Pulmonary artery endothelial cell (primary cell): Measurements from ENCODE around the gene SNRPN. TPM values are rescaled to one million over a fixed set of nuclear protein-coding genes. Genes with fewer than 3 reads are reported as not detected.
"Not testable (repeated sequence)": the region's sequence is repeated elsewhere in the genome, so short reads cannot be mapped to it uniquely, and the experiment has no call there.

Source experiments
- DNase-seq: peaks from one replicate; pipeline ENCODE4 v3.0.0-alpha.2; 2011; ENCODE audit warnings: low read depth, low spot score
- total RNA-seq: library from RNA; depleted of rRNA; stranded (reverse); fragments of >200 nt; gene quantifications from 2 replicates; pipeline ENCODE4 v1.2.3, GENCODE V29; 2014

SNRPN gene
- 82.1 and 98.3 TPM in 2 replicates for total RNA-seq

- peak; percentile 27 for DNase-seq
Observed at GRCh38 chr15:24954783-24955530, at the start of gene SNRPN, which contains the start of gene SNURF. TSS of gene SNRPN (plus strand) at chr15:24954987. CDS start at chr15:24974454, 19,467 bp downstream. TSS of gene SNURF (plus strand) at chr15:24954987. CDS start at chr15:24955049, 62 bp downstream.

DNA sequence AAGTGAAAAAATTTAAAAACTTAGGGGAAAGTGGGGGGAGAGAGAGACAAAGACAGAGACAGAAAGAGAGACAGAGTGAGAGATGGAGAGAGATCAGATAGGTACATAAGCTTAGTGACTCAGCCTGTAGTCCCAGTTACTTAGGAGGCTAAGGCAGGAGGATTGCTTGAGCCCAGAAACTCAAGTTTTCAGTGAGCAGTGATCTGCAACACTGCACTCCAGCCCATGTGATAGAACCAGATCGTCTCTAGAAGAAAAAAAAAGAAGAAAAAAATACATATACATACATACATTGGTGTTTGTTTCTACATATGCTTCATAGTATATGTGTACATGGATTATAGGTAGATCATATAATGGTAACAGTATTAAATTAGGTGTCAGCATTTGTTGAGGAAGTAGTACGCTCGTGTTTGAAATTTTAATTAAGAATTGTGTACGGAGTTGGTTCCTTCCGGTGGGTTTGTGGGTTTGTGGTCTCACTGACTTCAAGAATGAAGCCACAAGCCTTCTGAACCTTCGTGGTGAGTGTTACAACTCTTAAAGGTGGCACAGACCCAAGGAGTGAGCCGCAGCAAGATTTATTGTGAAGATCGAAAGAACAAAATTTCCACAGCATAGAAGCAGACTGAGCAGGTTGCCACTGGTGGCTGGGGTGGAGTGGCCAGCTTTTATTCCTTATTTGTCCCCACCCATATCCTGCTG lies 38.3 kb upstream of the SNRPN start:
- no peak for DNase-seq

DNA sequence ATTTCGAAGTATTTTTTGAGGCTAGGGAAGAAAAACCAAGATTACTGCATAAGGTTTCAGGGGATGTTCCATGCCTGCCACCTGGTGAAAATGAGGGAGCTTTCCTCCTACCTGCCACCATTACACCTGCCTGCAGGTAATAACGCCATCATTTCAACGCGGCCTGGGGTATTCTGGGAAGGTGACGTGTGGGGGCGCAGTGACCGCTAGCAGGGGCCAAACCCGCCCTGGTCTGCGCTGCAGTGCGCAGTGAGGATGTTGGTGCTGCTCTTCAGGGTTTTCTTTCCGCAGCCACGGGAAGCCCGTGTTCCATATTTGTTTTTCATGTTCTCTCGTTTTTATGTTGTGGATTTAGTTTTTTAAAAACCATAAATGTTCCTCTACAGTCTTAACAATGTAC lies 37.4 kb upstream of the SNRPN start:
- DNase-seq, result no peak

DNA sequence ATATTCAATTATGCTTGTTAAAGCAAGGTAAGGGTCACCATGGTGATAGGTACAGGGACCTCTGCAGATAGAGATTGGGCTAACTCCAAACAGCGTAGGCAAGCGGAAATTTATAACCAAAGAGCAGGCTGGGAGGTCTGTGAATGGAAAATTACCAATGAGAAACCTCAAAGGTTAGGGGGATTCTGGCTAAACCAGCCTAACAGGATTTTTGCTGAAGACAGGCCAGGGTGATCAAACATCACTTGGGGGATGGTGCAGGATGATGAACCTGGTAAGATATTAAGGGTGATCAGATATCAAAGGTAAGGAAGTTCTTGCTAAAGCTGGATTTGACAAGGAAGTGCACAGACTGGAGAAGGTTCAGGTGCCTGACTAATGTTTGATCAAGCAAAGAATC lies 35.3 kb upstream of the SNRPN start:
- DNase-seq, result no peak

DNA sequence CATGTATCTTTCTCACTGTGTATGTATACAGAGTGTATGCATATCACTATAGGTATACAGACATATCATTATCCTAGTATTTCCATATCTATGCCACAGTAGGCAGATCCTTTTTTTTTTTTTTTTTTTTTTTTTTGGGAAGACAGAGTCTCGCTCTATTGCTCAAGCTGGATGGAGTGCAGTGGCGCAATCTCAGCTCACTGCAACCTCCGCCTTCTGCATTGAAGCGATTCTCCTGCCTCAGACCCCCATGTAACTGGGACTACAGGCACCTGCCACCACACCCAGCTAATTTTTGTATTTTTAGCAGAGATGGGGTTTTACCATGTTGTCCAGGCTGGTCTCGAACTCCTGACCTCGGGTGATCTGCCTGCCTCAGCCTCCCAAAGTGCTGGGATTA lies 32.0 kb upstream of the SNRPN start:
- DNase-seq, result not testable (repeated sequence)

DNA sequence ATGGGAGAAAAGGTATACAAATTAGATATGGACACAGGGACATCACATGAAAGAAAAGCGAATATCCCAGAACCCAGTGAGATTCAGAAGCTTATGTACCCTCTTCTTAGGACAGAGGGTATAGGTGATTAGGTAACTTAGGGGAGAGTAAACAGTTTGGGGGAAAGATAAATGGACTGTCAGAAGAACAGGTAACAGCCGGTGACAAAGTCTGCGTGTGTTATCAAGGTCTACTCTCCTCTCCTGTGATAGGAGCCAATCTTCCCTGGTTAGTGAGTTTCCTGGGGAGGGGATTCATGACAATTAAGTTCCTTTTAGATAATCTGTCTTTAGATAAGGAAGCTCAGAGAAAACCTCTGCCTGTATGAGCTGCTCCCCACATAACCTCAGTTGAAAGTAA lies 30.6 kb upstream of the SNRPN start:
- DNase-seq, result no peak

DNA sequence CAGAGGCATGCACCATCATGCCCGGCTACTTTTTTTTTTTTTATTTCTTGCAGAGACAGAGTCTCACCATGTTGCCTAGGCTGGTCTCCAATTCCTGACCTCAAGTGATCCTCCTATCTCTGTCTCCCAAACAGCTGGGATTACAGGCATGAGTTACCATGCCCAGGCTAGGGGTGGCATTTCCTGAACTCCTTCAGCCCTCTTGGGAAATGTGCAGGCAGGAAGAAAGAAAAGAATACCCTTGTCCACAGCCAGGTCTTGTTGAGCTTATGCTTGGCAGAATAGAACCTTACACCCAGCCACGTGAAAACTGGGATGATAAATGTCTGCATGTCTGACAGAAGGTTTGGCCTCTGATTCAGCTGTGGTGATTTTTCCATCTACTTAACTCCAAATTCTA lies 30.2 kb upstream of the SNRPN start:
- no peak for DNase-seq

GRCh38 chr15:24931874-24932732 lies 22.7 kb upstream of the SNRPN start:
- DNase-seq, result not testable (repeated sequence)

DNA sequence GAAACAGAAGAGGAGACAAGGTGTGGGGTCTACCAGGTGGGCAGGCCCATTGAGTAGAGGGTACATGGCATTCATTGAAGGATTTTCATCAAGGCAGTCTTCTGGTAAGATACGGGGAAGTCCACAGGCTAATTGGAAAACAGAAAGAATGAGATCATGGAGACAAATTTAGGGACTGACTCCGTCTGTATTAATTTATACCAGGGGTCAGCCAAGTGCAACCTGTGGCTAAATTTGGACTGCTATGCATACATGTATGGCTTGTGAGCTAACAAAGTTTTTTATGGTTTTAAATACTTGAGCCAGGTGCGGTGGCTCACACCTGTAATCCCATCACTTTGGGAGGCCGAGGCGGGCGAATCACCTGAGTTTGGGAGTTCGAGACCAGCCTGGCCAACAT lies 21.1 kb upstream of the SNRPN start:
- DNase-seq, result no peak

GRCh38 chr15:24938224-24938623 lies 16.6 kb upstream of the SNRPN start:
- DNase-seq, result not testable (repeated sequence)

- no peak for DNase-seq
Observed at GRCh38 chr15:24940236-24940635, 14.6 kb upstream of the SNRPN start.

DNA sequence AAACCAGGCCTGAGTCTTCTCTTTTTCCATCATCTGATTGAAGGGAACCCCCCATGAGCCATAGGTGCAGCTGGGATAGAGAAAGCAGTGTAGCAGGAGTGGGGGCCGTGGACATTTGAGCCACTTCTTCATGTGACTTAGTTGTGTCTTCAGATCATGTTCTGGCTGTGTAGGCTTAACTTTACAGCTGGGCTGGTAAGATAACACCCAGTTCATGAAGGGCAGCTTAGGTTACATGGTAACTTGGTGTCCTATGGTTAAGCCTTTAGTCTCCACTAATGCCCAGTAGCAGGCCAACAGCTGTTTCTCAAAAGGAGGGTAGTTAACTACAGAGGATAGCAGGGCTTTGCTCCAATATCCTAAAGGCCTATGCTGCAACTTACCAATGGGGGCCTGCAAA lies 11.4 kb upstream of the SNRPN start:
- DNase-seq, result no peak

DNA sequence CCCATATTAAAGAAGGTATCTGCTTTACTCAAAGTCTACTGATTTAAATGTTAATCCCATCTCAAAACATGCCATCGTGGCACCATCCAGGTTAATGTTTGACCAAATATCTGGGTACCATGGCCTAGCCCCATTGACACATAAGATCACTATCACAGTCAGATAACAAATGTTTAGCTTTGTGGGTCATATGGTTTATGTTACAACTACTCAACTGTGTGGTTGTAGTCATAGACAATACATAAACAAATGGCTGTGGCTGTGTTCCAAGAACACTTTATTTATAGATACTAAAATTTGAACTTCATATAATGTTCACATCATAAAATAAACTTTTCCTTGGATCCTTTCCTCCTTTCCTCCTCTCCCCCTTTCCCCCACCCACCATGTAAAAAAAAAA lies 9.8 kb upstream of the SNRPN start:
- no peak for DNase-seq

- DNase-seq, result no peak
Observed at GRCh38 chr15:24945711-24946110, 9.1 kb upstream of the SNRPN start.

DNA sequence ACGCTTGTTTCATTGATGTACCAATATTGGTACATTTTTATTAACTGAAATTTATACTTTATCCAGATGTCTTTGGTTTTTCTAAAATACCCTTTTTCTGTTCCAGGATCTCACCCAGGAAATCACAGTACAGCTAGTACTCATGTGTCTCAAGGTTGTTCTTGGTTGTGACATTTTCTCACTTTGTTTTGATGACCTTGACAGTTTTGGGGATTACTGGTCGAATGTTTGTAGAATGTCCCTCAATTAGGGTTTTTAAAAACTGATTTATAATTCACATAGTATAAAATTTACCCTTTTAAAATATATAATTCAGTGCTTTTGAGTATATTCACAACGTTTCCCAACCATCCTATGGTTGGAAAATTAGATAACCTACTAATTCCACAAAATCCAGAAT lies 6.3 kb upstream of the SNRPN start:
- DNase-seq, result no peak

GRCh38 chr15:24955531-24955921 lies 739 bp downstream of the SNRPN start:
- DNase-seq, result no peak

DNA sequence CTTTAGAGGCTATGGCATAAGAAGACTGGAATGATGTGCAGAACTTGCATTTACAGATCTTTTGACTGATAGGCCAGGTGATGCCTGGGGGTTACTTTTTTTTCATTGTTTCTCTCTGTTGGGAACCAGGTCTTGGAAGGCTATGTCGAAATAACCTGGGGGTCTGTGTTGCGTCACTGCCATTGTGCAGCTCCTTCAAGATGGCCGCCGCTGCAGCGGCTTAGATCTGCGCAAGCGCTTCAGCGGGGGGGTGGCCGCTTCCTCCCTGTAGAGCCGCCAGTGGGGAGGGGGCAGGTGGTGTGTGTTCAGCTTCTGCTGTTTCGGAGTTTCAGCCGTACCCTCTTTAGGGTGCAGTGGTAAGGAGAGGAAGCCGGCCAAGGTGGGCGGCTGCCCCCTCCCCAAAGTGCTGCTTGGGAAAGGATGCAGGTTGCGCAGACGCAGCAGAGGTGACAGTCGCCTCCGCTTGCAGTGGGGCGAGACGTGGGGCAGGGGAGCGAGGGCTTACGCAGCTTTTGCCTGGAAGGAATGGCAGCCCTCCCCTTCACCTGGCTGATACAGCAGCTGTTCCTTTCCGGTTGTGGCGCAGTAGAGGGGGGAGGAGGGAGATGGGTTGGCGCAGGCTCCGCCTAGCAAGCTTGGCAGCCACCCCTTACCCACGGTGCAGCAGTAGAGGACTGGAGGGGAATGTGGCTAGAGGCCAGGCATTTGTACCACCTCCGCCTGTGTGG lies 1.5 kb downstream of the SNRPN start:
- DNase-seq, result peak; percentile 13

DNA sequence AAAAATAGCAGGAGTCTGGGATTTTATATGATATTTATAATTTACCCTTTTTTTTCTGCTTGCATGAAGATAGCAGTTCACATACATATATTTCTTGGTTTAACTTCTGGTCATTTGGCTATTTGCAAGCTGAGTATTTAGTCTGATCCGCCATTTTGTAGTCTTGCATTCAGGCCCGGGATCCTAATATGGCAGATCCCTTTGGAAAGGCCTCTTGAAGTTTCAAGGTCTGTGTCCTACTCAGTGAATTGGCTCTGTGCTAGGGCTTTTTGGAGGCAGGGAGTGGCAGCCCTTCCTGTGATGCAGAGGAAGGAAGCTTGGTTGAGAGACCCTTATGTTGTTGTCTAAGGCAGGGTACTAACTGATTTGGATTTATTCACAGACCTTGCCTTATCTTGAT lies 2.9 kb downstream of the SNRPN start:
- no peak for DNase-seq

GRCh38 chr15:24961967-24962366 lies 7.2 kb downstream of the SNRPN start:
- DNase-seq, result no peak

- DNase-seq, result no peak
Observed at GRCh38 chr15:24962880-24963279, 8.1 kb downstream of the SNRPN start.

- no peak for DNase-seq
Observed at GRCh38 chr15:24966364-24967103, 11.7 kb downstream of the SNRPN start.
